ENCODE results near the gene NBEA. TPM values are rescaled to one million over a fixed set of nuclear protein-coding genes. Genes with fewer than 3 reads are reported as not detected.

NBEA gene
- total and polyA plus RNA-seq, 2 experiments from 2014 or later: 9.1 to 29.1 TPM

GRCh38 chr13:35159041-35159440 lies 217.0 kb downstream of the NBEA start:
- H3K9me3 Mint-ChIP-seq: no peaks in the 10 kb centered on the region

More at GRCh38 chr13:35159041-35159440, 217.0 kb downstream of the NBEA start:
- peaks cover 10% of the 10 kb centered on the region; the same call in 2 of the 3 replicates for H3K36me3 Mint-ChIP-seq (ENCODE audit: low read depth)
- no peak overlapping the region for H3K4me3 ChIP-seq
- peaks cover 21% of the 10 kb centered on the region; the same call in 2 of the 3 replicates for H3K4me1 Mint-ChIP-seq
- H3K4me2 ChIP-seq: no peak overlapping the region
- H4K20me1 ChIP-seq (replicated peaks; ENCODE audit: insufficient read depth): no peaks in the 10 kb centered on the region; the same call in 1 of the 2 replicates
- no peaks in the 10 kb centered on the region for H3K27me3 Mint-ChIP-seq (ENCODE audit: insufficient read depth, low read depth, poor library complexity)
- H2AFZ ChIP-seq: no peak overlapping the region
- H3K9me2 ChIP-seq (ENCODE audit: insufficient read depth): no peaks in the 10 kb centered on the region
- no peak overlapping the region for H3K27ac Mint-ChIP-seq
- H3K4me3 Mint-ChIP-seq: no peak overlapping the region
- no peaks in the 10 kb centered on the region for H3K79me2 ChIP-seq (replicated peaks; ENCODE audit: insufficient read depth)
- no peaks in the 10 kb centered on the region for H3F3A ChIP-seq (replicated peaks; ENCODE audit: low read depth)
- TF ChIP-seq POLR2AphosphoS5 (IDR thresholded peaks at IDR 0.05; ENCODE audit: low read depth): no peak
- no peak for TF ChIP-seq JUNB (IDR thresholded peaks at IDR 0.05; ENCODE audit: unreplicated experiment)
- no peak for TF ChIP-seq ZNF462 (CRISPR knock-in tag; IDR thresholded peaks at IDR 0.05)
- TF ChIP-seq CTCF (conservative IDR thresholded peaks at IDR 0.05; ENCODE audit: low read depth in 2 of 2): no peak
- no peak for TF ChIP-seq ZNF331 (CRISPR knock-in tag; IDR thresholded peaks at IDR 0.05; ENCODE audit: low read depth)
- TF ChIP-seq CREB1 (CRISPR knock-in tag; IDR thresholded peaks at IDR 0.05; ENCODE audit: low read depth): no peak
- no peak for TF ChIP-seq STAT1 (IDR thresholded peaks at IDR 0.05; ENCODE audit: unreplicated experiment)
- no peak for TF ChIP-seq EZH2 (IDR thresholded peaks at IDR 0.05; ENCODE audit: low read depth, unreplicated experiment)
- peaks cover 10% of the 10 kb centered on the region; the same call in 1 of the 2 replicates for H3K4me1 ChIP-seq (ENCODE audit: insufficient read depth)
- H3K27ac ChIP-seq (ENCODE audit: low read depth): no peak overlapping the region
- ATAC-seq (no peak), DNase-seq (ENCODE audit: low spot score) (no peak)
- H3K27me3 ChIP-seq (ENCODE audit: insufficient read depth): no peaks in the 10 kb centered on the region
- no peaks in the 10 kb centered on the region for H3K36me3 ChIP-seq (ENCODE audit: insufficient read depth)

All from GM23338 (cell line).